Measurements from ENCODE around the gene GPAT3. TPM values are rescaled to one million over a fixed set of nuclear protein-coding genes. Genes with fewer than 3 reads are reported as not detected.

GPAT3 gene
- total RNA-seq, 1 donor from 2014 or later = 0.99 TPM

DNA sequence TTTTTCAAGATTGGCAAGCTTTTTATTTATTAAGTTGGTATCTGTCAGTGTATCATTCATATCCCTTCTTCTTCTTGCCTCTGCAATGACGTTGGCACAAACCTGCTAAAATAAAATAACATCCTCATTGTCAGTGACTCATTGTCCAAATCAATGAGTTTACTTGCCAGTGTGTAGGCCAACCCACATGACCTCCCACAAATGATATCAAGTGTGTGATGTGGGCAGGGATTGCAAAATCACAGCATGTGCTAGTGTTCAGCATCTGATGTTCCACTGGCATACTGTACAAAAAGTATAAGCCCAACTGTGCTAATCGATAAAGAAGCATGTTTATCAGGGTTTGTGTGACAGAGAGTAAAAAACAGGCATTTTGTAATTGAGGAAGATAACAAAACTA, 25.5 kb downstream of the GPAT3 start:
- no peak overlapping the region for H3K9ac ChIP-seq
- H4K20me1 ChIP-seq (ENCODE audit: low read depth) = no peaks in the 10 kb centered on the region
- no peak overlapping the region for H3K4me3 ChIP-seq
- H3F3A ChIP-seq (ENCODE audit: low read depth) = no peaks in the 10 kb centered on the region
- no peaks in the 10 kb centered on the region for H3K4me1 ChIP-seq
- no peaks in the 10 kb centered on the region for H3K27me3 ChIP-seq
- no peak overlapping the region for H3K27ac ChIP-seq
- H3K9me3 ChIP-seq (ENCODE audit: low read depth) = no peaks in the 10 kb centered on the region
- H3K36me3 ChIP-seq = no peaks in the 10 kb centered on the region
- no peak overlapping the region for H3K27ac Mint-ChIP-seq
- H3K9me3 Mint-ChIP-seq = no peaks in the 10 kb centered on the region
- H3K27me3 Mint-ChIP-seq (ENCODE audit: insufficient read depth, low read depth) = peaks cover 2% of the 10 kb centered on the region
- no peaks in the 10 kb centered on the region for H3K4me1 Mint-ChIP-seq
- no peaks in the 10 kb centered on the region for H3K79me2 ChIP-seq (ENCODE audit: low read depth)
- no peak overlapping the region for H2AFZ ChIP-seq (replicated peaks)
- H3K4me2 ChIP-seq = no peak overlapping the region
- H3K4me3 Mint-ChIP-seq = no peak overlapping the region
- no peaks in the 10 kb centered on the region for H3K36me3 Mint-ChIP-seq
- TF ChIP-seq, protein P1, sequence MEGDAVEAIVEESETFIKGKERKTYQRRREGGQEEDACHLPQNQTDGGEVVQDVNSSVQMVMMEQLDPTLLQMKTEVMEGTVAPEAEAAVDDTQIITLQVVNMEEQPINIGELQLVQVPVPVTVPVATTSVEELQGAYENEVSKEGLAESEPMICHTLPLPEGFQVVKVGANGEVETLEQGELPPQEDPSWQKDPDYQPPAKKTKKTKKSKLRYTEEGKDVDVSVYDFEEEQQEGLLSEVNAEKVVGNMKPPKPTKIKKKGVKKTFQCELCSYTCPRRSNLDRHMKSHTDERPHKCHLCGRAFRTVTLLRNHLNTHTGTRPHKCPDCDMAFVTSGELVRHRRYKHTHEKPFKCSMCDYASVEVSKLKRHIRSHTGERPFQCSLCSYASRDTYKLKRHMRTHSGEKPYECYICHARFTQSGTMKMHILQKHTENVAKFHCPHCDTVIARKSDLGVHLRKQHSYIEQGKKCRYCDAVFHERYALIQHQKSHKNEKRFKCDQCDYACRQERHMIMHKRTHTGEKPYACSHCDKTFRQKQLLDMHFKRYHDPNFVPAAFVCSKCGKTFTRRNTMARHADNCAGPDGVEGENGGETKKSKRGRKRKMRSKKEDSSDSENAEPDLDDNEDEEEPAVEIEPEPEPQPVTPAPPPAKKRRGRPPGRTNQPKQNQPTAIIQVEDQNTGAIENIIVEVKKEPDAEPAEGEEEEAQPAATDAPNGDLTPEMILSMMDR (IDR thresholded peaks at IDR 0.05) = no peak
- TF ChIP-seq EZH2 (IDR thresholded peaks at IDR 0.05) = no peak
- no peak for TF ChIP-seq EZH2phosphoT487 (IDR thresholded peaks at IDR 0.05)
- DNase-seq (ENCODE audit: low spot score) = no peak

DNA sequence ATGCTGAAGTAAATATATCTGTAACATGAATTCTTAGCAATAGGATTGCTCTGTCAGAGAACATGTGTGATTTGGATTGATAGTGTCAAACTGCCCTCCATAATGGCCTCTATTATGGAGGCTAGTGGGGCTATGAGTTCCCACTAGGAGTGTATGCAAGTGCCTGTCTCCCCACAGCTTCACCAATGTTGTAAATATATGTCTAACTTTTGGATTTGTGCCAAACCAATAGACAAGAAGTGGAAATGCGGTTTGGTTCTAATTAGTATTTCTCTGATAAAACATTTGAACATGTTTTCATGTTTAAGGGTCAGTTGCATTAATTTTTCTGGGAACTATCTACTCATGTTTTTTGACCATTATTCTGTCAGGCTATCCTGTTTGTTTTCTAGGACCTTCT, 28.1 kb downstream of the GPAT3 start:
- Histone ChIP-seq H3K4me1 (no peaks in the 10 kb centered on the region), H3F3A (ENCODE audit: low read depth) (no peaks in the 10 kb centered on the region), H4K20me1 (ENCODE audit: low read depth) (no peaks in the 10 kb centered on the region), H3K79me2 (ENCODE audit: low read depth) (no peaks in the 10 kb centered on the region), H3K27ac (no peak overlapping the region), H3K9ac (no peak overlapping the region), H3K4me2 (no peak overlapping the region), H2AFZ (replicated peaks) (no peak overlapping the region), H3K9me3 (ENCODE audit: low read depth) (no peaks in the 10 kb centered on the region), H3K36me3 (no peaks in the 10 kb centered on the region), H3K27me3 (no peaks in the 10 kb centered on the region), H3K4me3 (no peak overlapping the region)
- TF ChIP-seq, protein P1 (IDR thresholded peaks at IDR 0.05) = no peak
- TF ChIP-seq EZH2 (IDR thresholded peaks at IDR 0.05) (no peak), EZH2phosphoT487 (IDR thresholded peaks at IDR 0.05) (no peak)
- Mint-ChIP-seq H3K36me3 (no peaks in the 10 kb centered on the region), H3K9me3 (no peaks in the 10 kb centered on the region), H3K4me3 (no peak overlapping the region), H3K27ac (no peak overlapping the region), H3K27me3 (ENCODE audit: insufficient read depth, low read depth) (peaks cover 2% of the 10 kb centered on the region), H3K4me1 (no peaks in the 10 kb centered on the region)
- DNase-seq (ENCODE audit: low spot score) = no peak

DNA sequence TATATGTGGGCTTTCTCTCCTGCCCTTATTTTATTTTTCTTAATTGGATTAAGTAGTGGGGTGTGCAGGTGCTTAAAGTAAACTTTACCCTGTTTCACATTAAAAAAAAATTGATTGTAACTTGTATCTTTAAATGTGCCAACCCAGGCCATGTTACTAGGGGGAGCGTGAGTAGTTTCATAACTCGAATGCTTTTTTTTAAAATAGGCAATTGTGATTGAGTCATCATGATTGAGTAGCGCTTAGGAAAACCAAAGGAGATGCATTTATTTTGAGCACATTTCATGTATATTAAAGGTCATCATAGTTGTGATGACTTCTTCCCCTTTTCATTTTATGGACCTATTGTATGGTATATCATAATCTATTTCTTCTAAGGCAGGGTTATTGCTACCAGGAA, 32.2 kb downstream of the GPAT3 start:
- no peak overlapping the region for H3K4me2 ChIP-seq
- Mint-ChIP-seq H3K27ac (no peak overlapping the region), H3K27me3 (ENCODE audit: insufficient read depth, low read depth) (no peaks in the 10 kb centered on the region), H3K9me3 (no peaks in the 10 kb centered on the region), H3K36me3 (no peaks in the 10 kb centered on the region), H3K4me3 (no peak overlapping the region), H3K4me1 (no peaks in the 10 kb centered on the region)
- no peak overlapping the region for H3K27ac ChIP-seq
- H3K27me3 ChIP-seq = no peaks in the 10 kb centered on the region
- no peaks in the 10 kb centered on the region for H4K20me1 ChIP-seq (ENCODE audit: low read depth)
- no peaks in the 10 kb centered on the region for H3K36me3 ChIP-seq
- DNase-seq (ENCODE audit: low spot score) = no peak
- H3K79me2 ChIP-seq (ENCODE audit: low read depth) = no peaks in the 10 kb centered on the region
- no peak overlapping the region for H3K9ac ChIP-seq
- no peaks in the 10 kb centered on the region for H3K9me3 ChIP-seq (ENCODE audit: low read depth)
- no peaks in the 10 kb centered on the region for H3F3A ChIP-seq (ENCODE audit: low read depth)
- no peak overlapping the region for H3K4me3 ChIP-seq
- TF ChIP-seq EZH2phosphoT487 (IDR thresholded peaks at IDR 0.05) (no peak), EZH2 (IDR thresholded peaks at IDR 0.05) (no peak)
- TF ChIP-seq, protein P1 (IDR thresholded peaks at IDR 0.05) = no peak
- no peak overlapping the region for H2AFZ ChIP-seq (replicated peaks)
- no peaks in the 10 kb centered on the region for H3K4me1 ChIP-seq
